NCI-H2081 (cell line): ENCODE measurements around the gene TTC39B.
"Not testable (repeated sequence)": the region's sequence is repeated elsewhere in the genome, so short reads cannot be mapped to it uniquely, and the experiment has no call there.

Experiments used
- DNase-seq, 2 experiments: peaks; one replicate each; lab custom pipeline; 2025; lab: John Stamatoyannopoulos, UW

TTC39B gene

DNA sequence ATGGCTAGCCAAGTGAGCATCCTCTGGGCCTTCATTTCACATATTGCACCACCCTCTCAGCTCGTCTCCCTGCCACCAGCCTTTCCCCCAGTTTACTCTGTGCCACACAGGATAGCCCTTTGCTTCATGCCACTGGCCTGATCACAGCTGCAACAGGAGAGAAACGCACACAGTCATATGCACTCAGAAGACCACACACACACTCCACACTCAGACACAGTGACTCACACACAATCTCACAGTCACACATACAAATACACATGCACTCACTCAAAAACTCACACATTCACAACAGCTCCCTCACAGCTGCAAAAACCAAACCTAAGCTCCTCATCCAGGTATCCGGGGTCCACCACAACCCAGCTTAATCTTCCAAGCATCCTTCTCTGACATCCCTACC, 38.7 kb downstream of the TTC39B start:
- no peak for DNase-seq

DNA sequence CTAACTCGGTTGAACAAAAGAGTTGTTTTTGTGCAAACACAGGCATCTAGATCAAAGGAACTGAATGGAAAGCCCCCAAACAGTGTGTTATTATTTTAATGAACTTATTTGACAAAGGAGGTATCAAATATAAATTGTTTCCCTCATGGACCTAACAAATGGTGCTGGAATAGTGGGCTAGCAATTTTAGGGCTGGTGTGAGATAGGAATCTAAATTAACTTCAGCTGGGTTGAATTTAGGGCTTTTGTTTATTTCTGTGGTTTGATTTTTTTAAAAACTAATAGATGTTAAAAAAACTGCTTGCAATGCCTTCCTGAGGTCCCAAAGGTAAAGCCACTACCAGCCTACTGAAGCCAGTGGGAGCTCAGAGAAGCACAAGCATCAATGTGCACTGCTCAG, 42.1 kb downstream of the TTC39B start:
- DNase-seq = no peak

DNA sequence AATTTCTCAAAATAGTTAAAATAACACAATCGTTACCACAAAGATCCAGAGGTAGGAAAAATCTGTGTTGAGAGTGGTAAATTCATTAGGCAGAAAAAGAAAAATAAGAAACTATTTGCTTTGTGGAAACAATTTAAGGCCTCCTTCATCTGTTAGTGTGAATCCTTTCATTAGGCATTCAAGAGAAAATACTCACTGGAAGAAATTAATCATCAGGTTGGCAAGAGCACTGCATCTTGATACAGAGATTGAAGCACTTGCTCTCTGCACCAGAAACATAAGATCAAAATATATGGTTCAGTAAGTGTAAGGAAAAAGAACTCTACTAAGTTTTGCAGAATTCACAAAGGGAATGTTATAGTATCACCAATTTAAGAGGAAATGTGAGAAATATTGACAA, 44.4 kb downstream of the TTC39B start:
- DNase-seq = no peak

DNA sequence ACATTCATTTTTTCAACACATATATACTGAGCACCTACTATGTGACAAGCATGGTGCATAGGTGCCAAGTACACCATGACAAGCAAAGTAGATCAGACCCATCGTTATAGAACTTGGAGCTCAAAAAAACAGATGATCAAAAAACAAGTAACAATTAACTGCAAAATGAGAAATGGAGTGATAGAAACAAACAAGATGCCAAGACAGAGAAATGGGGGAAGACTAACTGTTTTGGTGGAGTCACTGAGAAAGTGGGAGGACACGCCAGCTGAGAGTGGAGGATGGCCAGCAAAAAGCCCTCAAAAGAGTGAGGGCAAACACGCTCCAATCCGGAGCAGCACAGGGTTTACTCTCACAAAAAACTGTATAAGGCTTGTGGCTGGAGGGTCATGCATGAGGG, 50.6 kb downstream of the TTC39B start:
- no peak for DNase-seq

DNA sequence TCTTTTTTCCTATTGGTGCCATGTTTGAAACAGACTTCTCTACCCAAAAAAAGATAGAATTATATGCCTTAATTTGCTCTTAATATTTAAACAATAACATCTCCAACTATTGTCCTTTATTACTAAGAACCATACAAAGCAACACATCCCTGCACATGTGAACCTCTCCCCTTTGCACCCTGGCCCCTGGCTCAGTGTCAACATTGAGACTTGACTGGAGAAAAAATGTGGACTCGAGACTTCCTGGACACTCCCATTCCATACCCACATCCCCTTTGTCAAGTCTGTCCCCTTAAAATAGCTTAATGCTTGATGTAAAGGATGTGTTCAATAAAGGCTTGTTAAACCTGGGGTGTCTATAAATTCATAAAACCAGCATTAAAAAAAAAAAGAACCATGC, 53.2 kb downstream of the TTC39B start:
- no peak for DNase-seq

DNA sequence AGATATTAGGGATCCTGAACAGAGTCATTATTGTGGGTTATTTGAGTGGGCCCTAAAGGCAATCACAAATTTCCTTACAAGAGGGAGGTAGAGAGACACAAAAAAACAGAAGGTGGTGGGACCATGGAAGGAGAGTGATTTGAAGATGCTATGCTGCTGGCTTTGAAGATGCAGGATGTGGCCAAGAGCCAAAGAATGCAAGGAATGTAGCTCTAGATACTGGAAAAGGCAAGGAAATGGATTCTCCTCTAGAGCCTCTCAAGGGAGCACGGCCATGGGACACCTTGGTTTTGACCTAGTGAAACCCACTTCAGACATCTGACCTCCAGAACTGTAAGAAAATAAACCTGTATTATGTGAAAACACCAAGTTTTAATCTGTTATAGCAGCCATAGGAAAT, 53.8 kb downstream of the TTC39B start:
- DNase-seq = no peak

DNA sequence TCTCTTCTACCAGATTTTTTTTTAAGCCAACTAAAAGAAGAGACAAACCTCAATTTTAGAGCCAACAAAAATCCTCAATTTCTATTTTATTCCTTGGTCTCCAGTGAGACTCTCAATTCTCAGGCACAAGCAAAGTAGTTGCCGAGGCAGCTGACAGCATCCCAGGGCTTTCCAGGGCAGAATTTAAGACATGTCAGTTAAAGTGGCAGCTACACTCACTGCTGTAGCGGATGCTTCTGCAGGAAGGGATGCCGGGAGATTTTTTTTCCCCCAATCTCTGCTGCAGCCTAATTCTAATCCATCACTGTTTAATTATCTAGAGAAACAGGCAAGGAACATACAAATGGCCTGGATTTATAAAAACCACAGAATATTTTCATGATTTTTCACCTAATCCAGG, 57.0 kb downstream of the TTC39B start:
- no peak for DNase-seq

DNA sequence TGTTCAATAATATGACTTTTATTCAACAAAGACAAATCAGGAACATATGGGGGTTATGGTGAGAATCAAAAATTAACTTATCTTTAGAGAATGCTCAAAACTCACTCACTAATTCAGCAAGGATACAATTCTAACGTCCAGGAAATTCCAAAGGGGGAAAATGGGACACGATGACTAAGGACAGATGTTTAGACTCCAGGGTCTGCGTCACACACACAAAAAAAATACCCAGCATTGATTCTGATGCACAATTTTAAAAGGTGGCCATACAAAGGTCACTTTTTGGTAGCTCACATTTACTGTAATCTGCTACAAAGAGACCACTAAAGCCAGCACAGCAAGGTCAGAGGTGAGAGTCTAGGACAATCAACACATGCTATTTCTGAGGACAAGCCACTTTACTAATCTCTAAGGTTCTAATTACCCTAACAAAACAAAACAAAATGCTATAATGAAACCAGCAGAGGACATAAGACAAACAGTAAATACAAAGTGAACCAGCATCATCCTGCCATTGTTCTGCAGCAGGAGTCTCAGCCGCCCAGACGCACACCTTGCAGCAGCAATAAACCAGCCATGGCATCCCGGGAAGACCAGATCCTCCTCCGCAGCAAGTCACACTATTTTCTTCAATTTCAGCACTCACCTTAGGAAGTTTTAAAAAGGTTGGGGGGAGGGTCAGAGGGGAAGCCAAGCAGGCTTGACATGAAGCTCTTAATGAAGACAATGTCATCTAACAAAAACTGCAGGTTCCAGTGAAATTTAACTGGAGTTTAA, 57.8 kb downstream of the TTC39B start:
- DNase-seq = no peak

DNA sequence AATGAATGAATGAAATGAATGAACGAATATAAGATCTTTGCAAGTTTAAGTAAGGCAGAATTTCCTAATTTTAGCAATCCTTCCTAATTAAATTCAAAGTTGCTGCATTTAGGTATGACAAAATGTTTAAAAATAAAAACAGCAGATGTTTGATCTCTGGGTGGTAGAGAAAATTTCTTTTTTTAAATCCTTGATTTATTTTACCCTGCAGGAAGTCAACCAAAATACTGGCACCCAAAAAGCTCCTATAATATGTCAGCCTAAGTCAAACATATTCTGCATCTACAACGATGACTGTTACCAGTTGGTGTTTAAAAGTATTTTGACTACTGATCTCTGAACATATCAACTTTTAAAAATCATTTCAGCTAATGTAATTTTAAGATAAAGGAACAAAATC, 58.4 kb downstream of the TTC39B start:
- DNase-seq = no peak

DNA sequence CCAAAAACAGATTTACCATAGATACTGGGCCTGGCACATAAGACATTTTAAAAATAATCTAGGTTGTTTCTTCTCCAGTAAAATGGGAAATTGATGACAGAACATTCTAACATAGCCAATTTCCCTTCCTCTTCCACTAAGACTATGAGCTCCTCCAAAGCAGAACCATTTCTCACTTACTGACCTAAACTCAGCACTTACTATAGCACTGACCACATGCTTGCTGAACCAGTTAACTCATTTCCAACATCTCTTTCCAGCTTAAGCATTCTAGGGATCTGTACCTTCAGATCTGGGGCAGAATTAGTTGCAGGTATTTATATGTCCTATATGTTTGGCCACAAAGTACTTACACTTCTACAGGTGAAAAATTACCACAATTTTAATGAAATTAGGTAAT, 58.9 kb downstream of the TTC39B start:
- DNase-seq = no peak

DNA sequence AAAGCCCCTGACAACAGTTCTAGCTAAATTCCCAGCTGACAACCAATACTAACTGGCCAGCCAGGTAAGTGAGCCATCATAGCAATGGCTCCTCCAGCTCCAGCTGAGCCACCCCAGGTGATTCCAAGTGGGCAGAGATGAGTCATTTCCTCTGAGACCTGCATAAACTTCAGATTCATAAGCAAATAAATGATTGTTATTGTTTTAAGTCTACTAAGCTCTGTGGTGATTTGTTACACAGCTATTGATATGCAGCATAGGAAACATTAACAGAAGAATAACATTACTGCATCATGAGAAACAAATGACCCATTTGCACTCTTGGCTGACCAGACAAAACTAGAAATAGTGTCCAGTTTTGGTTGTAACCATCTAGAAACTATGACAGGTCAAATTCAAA, 60.3 kb downstream of the TTC39B start:
- no peak for DNase-seq

DNA sequence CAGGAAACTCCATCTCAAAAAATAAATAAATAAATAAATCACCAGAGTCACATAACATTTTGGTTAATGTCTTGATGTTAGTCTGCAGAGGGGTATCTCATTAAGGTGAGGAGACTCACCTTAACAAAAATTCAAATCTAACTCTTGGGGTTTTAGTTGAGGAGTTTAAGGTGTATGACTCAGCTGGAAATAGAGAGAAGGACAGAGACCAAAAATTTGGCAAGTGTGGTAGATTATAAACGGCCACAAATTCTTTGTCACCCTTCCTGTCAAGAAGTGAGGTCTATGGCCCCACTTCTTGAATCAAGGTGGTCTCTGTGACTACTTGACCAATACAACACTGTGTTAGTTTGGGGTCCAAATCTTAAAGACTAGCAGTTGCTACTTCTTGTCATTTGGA, 60.8 kb downstream of the TTC39B start:
- DNase-seq = no peak

DNA sequence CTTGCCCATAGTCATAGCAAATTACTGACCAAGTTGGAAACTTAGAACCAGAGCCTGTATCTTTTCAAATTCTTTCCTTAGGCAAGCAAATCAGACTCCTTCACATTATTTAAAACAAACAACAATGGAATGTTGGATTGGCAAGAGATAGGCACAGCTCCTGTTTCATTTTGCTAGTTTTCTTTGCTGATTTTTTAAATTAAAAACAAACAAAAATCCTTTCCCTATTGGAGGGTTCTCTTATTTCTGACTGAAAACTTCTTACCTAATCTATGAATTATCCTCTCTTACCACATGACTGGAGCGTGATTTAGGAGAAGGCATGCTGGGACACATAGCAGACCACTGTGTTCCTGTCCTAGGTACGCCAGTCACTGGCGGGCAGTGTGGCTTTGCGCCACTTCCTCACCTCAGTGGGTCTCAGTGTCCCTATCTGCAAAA, 63.0 kb downstream of the TTC39B start:
- DNase-seq = no peak

DNA sequence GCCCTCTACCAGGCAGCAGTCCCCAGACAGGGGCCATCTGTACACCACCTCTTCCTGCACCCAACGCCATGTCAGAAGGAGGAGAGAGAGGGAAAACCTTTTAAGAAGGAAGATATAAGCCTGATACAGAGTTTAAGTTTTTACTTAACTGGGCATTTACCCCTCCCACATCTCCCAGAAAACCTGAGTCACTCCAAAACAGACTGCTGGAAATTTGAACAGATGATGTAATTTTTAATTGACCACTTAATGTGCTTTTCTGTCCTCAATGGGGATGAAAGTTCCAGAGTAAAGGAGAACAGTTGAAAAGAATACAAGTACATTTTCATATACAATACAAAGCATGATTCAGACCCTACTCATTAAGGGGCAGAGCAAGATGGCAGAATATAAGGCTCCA, 63.9 kb downstream of the TTC39B start:
- no peak for DNase-seq

DNA sequence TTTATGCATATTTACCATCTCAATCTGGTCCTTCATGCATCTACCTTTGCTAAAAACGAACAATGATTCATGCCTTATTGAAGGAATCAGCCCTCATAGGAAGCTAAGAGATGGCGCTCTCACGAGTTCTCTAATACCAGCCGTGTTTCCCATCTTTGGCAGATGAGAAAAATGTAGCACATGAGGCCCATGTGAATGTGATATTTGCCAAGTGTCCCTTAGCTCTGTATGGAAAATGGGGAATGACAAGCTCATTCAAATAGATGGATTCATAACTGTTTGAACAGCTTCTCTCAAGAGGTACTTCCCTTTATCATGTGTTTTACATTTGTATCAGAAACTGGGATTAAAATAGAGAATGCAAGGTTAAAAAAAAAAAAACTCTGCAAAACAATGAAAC, 66.1 kb downstream of the TTC39B start:
- peak in 1 of 2 experiments; percentile 24 for DNase-seq

DNA sequence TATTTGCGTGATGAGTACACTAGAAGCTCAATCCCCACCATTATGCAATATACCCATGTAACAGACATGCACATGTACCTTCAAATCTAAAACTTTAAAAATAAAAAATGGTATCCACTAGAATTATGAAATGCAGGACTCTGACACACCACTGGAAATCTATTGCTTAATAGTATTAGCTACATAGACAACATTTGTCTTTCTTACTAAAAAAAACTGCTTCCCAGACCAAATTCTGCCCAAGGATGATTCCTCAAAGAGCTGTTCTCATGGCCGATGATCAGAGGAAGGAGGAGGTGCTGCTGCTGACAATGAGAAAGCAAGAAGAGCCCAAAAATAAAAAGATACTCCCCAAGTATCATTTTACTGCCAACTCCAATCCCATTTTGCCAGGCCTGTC, 67.2 kb downstream of the TTC39B start:
- no peak for DNase-seq

DNA sequence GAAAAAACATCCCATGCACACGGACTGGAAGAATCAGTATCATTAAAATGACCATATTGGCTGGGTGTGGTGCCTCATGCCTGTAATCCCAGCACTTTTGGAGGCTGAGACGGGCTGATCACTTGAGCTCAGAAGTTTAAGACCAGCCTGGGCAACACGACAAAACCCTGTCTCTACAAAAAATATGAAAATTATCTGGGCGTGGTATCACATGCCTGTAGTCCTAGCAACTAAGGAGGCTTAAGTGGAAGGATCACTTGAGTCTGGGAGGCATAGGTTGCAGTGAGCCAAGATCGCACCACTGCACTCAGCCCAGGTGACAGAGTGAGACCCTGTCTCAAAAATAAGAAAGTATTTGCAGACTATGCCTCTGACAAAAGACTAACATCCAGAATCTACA, 68.4 kb downstream of the TTC39B start:
- no peak for DNase-seq

DNA sequence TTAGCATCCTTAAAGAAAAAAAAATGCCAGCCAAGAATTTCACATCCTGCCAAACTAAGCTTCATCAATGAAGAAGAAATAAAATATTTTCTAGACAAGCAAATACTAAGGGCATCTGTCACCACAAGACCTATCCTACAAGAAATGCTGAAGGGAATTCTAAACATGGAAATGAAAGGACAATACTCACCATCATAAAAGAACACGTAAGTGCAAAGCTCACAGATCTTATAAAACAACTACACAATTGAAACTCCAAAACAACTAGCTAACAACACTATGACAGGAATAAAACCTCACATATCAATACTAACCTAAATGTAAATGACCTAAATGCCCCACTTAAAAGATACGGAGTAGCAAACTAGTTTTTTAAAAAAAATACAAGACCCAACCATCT, 71.4 kb downstream of the TTC39B start:
- DNase-seq = no peak

DNA sequence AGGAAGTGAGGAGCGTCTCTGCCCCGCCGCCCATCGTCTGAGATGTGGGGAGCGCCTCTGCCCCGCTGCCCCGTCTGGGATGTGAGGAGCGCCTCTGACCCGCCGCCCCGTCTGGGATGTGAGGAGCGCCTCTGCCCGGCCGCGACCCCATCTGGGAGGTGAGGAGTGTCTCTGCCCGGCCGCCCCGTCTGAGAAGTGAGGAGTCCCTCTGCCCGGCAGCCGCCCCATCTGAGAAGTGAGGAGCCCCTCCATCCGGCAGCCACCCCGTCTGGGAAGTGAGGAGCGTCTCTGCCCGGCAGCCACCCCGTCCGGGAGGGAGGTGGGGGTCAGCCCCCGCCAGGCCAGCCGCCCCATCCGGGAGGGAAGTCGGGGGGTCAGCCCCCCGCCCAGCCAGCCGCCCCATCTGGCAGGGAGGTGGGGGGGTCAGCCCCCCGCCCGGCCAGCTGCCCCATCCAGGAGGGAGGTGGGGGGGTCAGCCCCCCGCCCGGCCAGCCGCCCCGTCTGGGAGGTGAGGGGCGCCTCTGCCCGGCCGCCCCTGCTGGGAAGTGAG, 73.0 kb downstream of the TTC39B start:
- DNase-seq = not testable (repeated sequence)

DNA sequence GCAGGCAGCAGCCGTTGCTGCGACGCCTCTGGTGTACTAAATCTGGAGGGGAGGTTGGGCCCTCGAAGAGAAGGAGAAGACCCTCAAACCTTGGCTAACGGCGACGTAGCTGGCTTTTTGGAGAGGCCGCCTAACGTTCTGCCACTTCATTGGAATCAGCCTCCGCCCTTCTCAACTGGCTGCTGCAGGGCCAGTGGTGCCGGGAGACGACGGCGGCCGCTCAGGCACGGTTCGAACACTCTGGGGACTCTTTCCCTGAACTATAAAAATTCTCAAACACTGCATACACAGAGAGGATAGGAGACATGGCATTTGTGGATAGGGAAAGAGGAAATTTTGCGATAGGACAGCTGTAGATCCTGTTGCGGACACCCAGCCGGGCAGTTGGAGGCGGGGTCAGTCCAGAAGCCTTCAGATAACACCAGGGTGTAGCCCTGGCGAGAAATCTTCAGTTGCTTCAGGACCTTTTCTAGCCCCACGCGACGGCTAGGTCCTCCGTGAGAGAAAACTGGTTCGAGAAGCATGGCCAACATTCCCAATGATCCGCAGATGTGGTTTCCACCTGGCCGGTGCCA, 74.2 kb downstream of the TTC39B start:
- DNase-seq = not testable (repeated sequence)

DNA sequence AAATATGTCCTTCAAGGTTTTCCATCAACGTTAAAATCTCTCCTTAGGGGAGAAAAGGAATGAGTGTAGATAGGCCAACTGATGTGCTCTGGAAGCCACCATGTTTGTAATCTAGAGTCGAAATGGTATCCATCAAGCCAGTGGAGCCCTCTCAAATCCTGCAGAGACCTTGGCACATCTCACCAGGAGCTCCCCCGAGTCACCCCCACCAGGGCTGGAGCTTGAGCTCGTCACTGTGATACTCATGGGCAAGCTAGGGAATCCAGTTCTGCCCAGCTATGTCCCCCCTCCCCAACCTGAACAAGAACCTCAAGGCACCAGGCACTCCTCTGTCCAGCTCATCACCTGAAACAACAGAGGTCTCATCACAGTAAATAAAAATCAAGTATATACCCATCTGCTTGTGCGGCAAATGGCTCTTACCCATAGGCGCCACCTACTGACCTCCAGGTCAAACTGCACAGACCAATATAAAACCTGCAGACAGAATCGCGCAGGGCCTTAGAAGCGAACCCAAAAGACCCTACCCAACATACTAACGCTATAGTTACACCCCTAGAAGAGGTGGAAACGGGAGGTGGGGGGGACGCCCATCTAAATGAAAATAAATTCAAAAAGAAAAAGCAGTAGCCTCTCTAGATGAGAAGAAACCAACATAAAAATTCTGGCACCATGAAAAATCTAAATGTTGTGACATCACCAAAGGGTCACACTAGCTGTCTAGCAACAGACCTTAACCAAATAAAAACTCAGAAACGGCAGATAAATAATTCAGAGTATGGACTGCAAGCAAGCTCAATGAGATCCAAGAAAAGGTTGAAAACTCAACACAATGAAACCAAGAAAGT, 75.0 kb downstream of the TTC39B start:
- DNase-seq = peak; percentile 22 to 32

DNA sequence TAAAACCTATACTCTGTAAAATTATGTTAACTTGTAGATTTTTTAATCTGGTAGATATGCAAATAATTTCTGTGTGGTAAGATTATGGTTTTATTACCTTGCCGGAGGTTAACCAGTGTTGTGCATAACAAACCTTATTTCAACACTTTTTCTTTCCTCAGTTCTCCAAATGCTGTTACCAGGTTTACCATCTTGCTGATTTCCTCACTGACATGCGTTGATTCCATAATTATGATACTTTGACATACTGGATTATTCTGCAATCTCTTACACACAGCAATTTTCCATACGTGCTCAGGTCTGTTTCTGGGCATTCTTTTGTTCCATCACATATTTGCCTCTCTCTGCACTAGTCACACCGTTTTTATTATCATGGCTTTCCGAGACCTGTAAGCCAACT, 77.6 kb downstream of the TTC39B start:
- no peak for DNase-seq

DNA sequence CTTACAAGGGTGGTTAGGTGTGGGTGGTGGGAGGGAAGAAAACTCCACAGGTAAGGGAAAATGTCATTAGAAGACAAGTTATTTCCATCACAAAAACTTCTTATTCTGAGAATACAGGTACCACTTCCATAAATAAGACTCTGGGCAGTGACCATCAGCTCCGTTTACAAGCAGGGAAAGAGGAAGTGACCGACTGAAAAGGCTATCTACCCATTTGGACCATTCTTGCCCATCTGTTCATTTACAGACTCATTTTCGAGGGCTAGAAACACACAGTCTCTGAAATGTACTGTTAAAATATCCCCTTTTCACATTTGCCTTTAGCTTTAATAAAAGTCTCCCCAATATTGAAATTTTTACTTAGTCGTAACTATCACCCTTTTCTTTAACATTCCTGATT, 79.5 kb downstream of the TTC39B start:
- DNase-seq = no peak
